Caco-2 (cell line): Measurements from ENCODE around the gene LHX5. TPM values are rescaled to one million over a fixed set of nuclear protein-coding genes. Genes with fewer than 3 reads are reported as not detected.
"Not testable (repeated sequence)": the region's sequence is repeated elsewhere in the genome, so short reads cannot be mapped to it uniquely, and the experiment has no call there.

Experiments
- BruUV-seq: library from RNA; stranded (reverse); fragments of 400-500 nt; replicated peaks from 2 replicates; lab custom pipeline; 2021; lab: Mats Ljungman, UMichigan
- CTCF ChIA-PET: fragments of 300-600 bp; sonication (Branson Sonifier 250); formaldehyde crosslinking; loops from one replicate; lab custom pipeline; 2022; ENCODE audit warnings: antibody characterized with exemption; lab: Charles Lee
- POLR2A ChIA-PET: fragments of 300-600 bp; sonication (Branson Sonifier 250); formaldehyde crosslinking; loops from one replicate; lab custom pipeline; 2022; ENCODE audit warnings: antibody characterized with exemption; lab: Charles Lee
- DNase-seq, 2 experiments: peaks; one replicate each; pipeline versions ENCODE4 v3.0.0 to v3.0.0-alpha.2; 2020 to 2022
- H3K27me3 ChIP-seq: replicated peaks from 2 replicates; pipeline ENCODE4 v1.6.0; 2011; ENCODE audit warnings: low read length; ENCODE audit not compliant: control insufficient read depth, insufficient read depth
- H3K36me3 ChIP-seq: 2 replicates; pipeline ENCODE4 v1.5.1; 2011; ENCODE audit warnings: low read length; ENCODE audit not compliant: control insufficient read depth, insufficient read depth
- H3K4me1 ChIP-seq: fragments of 250-450 bp; sonication (Bioruptor Pico); 2 replicates; pipeline ENCODE4 v1.5.1; 2020; ENCODE audit warnings: mild to moderate bottlenecking
- H3K4me3 ChIP-seq: 2 replicates; pipeline ENCODE4 v1.5.1; 2011; ENCODE audit warnings: low read depth, mild to moderate bottlenecking, control low read depth, low read length
- H3K9me3 ChIP-seq: fragments of 250-450 bp; sonication (Bioruptor Pico); 2 replicates; pipeline ENCODE4 v1.5.1; 2020; ENCODE audit warnings: mild to moderate bottlenecking, moderate library complexity
- H3K27ac Mint-ChIP-seq: one replicate; pipeline ENCODE4 v1.8.0; 2022; ENCODE audit warnings: mixed read lengths; ENCODE audit not compliant: unreplicated experiment
- H3K27me3 Mint-ChIP-seq: one replicate; pipeline ENCODE4 v1.8.0; 2022; ENCODE audit warnings: mixed read lengths; ENCODE audit not compliant: insufficient read depth, unreplicated experiment
- H3K36me3 Mint-ChIP-seq: one replicate; pipeline ENCODE4 v1.8.0; 2022; ENCODE audit warnings: mild to moderate bottlenecking, mixed read lengths; ENCODE audit not compliant: insufficient read depth, unreplicated experiment
- H3K4me1 Mint-ChIP-seq: one replicate; pipeline ENCODE4 v1.8.0; 2022; ENCODE audit warnings: low read depth, mixed read lengths; ENCODE audit not compliant: unreplicated experiment
- H3K4me3 Mint-ChIP-seq: one replicate; pipeline ENCODE4 v1.8.0; 2022; ENCODE audit warnings: mild to moderate bottlenecking, moderate library complexity, mixed read lengths; ENCODE audit not compliant: unreplicated experiment
- H3K9me3 Mint-ChIP-seq: one replicate; pipeline ENCODE4 v1.8.0; 2022; ENCODE audit warnings: mixed read lengths; ENCODE audit not compliant: unreplicated experiment
- intact Hi-C: fragments of 100-400 bp; cut with micrococcal nuclease; formaldehyde crosslinking; loops from one replicate; pipeline ENCODE4 v1.10.0; 2022; ENCODE audit not compliant: unreplicated experiment
- total RNA-seq: library from RNA; stranded (reverse); gene quantifications from 2 replicates; pipeline ENCODE4 v1.2.3, GENCODE V29; 2022
- TF ChIP-seq, protein P1 (sequence below), 2 experiments: fragments of 200-600 bp in 1 of 2; IDR thresholded peaks; 1 replicate in 1 of 2; 2 replicates in 1 of 2; pipeline versions ENCODE4 v1.5.1 to v1.8.0; 2011 to 2022; ENCODE audit warnings: antibody characterized with exemption in 1 of 2, control low read depth in 1 of 2, inconsistent platforms in 1 of 2, low read depth in 1 of 2, low read length in 1 of 2, mild to moderate bottlenecking in 1 of 2, moderate library complexity in 1 of 2; ENCODE audit not compliant: insufficient read depth in 1 of 2, severe bottlenecking in 1 of 2, unreplicated experiment in 1 of 2

The LHX5 gene
- total RNA-seq, 1 experiment from 2014 or later: 0.25 TPM

DNA sequence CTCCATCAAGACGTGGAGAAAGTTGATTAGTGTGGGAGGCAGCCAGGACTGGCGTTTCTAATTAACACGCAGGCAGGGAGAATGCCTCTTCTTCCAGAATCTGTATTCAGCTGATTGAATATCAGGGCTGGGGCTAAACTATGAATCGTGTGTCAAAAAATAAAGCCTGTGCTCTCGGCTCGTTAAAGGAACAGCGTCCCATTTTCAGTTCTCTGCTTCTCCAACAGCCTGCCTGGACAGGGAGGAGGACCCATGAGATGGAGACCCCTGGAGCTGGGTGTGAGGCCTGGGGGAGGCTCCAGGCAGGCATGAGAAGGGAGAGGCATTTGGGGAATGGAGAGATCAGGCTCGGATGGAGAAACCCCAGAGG, 28.6 kb upstream of the LHX5 start:
- H3K4me1 Mint-ChIP-seq: no peaks in the 10 kb centered on the region
- ChIA-PET CTCF (no interaction called here), POLR2A (no interaction called here)
- Histone ChIP-seq H3K27me3 (no peaks in the 10 kb centered on the region), H3K4me1 (no peaks in the 10 kb centered on the region), H3K36me3 (no peaks in the 10 kb centered on the region), H3K9me3 (no peaks in the 10 kb centered on the region), H3K4me3 (no peak overlapping the region)
- no peak for DNase-seq
- intact Hi-C loops: no loop called here
- no peaks in the 10 kb centered on the region for H3K36me3 Mint-ChIP-seq
- TF ChIP-seq, protein P1, sequence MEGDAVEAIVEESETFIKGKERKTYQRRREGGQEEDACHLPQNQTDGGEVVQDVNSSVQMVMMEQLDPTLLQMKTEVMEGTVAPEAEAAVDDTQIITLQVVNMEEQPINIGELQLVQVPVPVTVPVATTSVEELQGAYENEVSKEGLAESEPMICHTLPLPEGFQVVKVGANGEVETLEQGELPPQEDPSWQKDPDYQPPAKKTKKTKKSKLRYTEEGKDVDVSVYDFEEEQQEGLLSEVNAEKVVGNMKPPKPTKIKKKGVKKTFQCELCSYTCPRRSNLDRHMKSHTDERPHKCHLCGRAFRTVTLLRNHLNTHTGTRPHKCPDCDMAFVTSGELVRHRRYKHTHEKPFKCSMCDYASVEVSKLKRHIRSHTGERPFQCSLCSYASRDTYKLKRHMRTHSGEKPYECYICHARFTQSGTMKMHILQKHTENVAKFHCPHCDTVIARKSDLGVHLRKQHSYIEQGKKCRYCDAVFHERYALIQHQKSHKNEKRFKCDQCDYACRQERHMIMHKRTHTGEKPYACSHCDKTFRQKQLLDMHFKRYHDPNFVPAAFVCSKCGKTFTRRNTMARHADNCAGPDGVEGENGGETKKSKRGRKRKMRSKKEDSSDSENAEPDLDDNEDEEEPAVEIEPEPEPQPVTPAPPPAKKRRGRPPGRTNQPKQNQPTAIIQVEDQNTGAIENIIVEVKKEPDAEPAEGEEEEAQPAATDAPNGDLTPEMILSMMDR (IDR thresholded peaks at IDR 0.05; ENCODE audit: insufficient read depth in 1 of 2, low read depth in 1 of 2, low read length in 1 of 2, severe bottlenecking in 1 of 2, unreplicated experiment in 1 of 2): no peak
- no peak overlapping the region for H3K27ac Mint-ChIP-seq
- no peaks in the 10 kb centered on the region for H3K9me3 Mint-ChIP-seq
- peaks cover 8% of the 10 kb centered on the region for H3K27me3 Mint-ChIP-seq
- H3K4me3 Mint-ChIP-seq: no peak overlapping the region
- no TSS peak for BruUV-seq

DNA sequence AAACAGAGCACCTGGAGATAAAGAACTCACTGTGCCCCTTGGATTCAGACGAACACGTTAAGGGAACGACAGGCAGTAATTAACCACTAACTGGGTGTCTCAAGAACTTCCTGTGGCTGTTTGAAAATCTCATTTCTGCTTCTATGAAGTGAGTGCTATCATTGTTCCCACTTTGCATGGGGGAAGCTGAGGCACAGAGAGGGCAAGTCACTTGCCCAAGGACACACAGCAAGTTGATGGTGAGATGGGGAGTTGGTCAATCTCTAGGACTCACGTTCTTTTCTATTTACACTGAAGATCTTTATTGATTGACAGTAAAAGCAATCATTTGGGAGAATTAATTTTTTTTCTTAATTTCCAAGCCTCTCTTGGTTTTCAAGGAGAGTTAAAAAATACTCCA, 26.8 kb upstream of the LHX5 start:
- CTCF ChIA-PET: no interaction called here
- H3K4me1 Mint-ChIP-seq: no peaks in the 10 kb centered on the region
- TF ChIP-seq, protein P1 (IDR thresholded peaks at IDR 0.05; ENCODE audit: insufficient read depth in 1 of 2, low read depth in 1 of 2, low read length in 1 of 2, severe bottlenecking in 1 of 2, unreplicated experiment in 1 of 2): no peak
- no peaks in the 10 kb centered on the region for H3K36me3 Mint-ChIP-seq
- POLR2A ChIA-PET: no interaction called here
- H3K27me3 Mint-ChIP-seq: peaks cover 10% of the 10 kb centered on the region
- no peak overlapping the region for H3K27ac Mint-ChIP-seq
- H3K36me3 ChIP-seq: no peaks in the 10 kb centered on the region
- no peaks in the 10 kb centered on the region for H3K27me3 ChIP-seq
- no peaks in the 10 kb centered on the region for H3K4me1 ChIP-seq
- H3K4me3 ChIP-seq: no peak overlapping the region
- DNase-seq: no peak
- intact Hi-C loops: no loop called here
- no TSS peak for BruUV-seq
- no peak overlapping the region for H3K4me3 Mint-ChIP-seq
- H3K9me3 ChIP-seq: no peaks in the 10 kb centered on the region
- no peaks in the 10 kb centered on the region for H3K9me3 Mint-ChIP-seq

GRCh38 chr12:113497693-113498092, 26.0 kb upstream of the LHX5 start:
- ChIA-PET POLR2A (no interaction called here), CTCF (no interaction called here)
- no peaks in the 10 kb centered on the region for H3K4me1 ChIP-seq
- Mint-ChIP-seq H3K9me3 (no peaks in the 10 kb centered on the region), H3K4me1 (no peaks in the 10 kb centered on the region), H3K27ac (no peak overlapping the region), H3K36me3 (no peaks in the 10 kb centered on the region), H3K27me3 (peaks cover 10% of the 10 kb centered on the region), H3K4me3 (no peak overlapping the region)
- no peak for DNase-seq
- no peaks in the 10 kb centered on the region for H3K27me3 ChIP-seq
- intact Hi-C loops: no loop called here
- no peak overlapping the region for H3K4me3 ChIP-seq
- TF ChIP-seq, protein P1 (IDR thresholded peaks at IDR 0.05; ENCODE audit: insufficient read depth in 1 of 2, low read depth in 1 of 2, low read length in 1 of 2, severe bottlenecking in 1 of 2, unreplicated experiment in 1 of 2): no peak
- H3K9me3 ChIP-seq: no peaks in the 10 kb centered on the region
- H3K36me3 ChIP-seq: no peaks in the 10 kb centered on the region
- no TSS peak for BruUV-seq

DNA sequence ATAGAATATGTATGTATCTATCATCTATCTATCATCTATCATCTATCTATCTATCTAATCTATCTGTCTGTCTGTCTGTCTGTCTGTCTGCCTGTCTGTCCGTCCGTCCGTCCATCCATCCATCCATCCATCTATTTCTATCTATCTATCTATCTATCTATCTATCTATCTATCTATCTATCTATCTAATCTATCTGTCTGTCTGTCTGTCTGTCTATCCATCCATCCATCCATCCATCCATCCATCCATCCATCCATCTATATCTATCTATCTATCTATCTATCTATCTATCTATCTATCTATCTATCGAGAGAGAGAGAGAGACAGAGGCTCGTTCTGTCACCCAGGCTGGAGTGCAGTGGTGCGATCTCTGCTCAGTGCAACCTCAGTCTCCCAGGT, 24.3 kb upstream of the LHX5 start:
- H3K36me3 ChIP-seq, H3K4me3 Mint-ChIP-seq, H3K36me3 Mint-ChIP-seq, H3K9me3 ChIP-seq, DNase-seq, intact Hi-C loops, CTCF ChIA-PET, H3K9me3 Mint-ChIP-seq, H3K4me3 ChIP-seq, H3K4me1 Mint-ChIP-seq, H3K27me3 Mint-ChIP-seq, H3K4me1 ChIP-seq, H3K27ac Mint-ChIP-seq, BruUV-seq, POLR2A ChIA-PET, H3K27me3 ChIP-seq: not testable (repeated sequence)
